ENCODE data around the gene ERGIC1.

DNA sequence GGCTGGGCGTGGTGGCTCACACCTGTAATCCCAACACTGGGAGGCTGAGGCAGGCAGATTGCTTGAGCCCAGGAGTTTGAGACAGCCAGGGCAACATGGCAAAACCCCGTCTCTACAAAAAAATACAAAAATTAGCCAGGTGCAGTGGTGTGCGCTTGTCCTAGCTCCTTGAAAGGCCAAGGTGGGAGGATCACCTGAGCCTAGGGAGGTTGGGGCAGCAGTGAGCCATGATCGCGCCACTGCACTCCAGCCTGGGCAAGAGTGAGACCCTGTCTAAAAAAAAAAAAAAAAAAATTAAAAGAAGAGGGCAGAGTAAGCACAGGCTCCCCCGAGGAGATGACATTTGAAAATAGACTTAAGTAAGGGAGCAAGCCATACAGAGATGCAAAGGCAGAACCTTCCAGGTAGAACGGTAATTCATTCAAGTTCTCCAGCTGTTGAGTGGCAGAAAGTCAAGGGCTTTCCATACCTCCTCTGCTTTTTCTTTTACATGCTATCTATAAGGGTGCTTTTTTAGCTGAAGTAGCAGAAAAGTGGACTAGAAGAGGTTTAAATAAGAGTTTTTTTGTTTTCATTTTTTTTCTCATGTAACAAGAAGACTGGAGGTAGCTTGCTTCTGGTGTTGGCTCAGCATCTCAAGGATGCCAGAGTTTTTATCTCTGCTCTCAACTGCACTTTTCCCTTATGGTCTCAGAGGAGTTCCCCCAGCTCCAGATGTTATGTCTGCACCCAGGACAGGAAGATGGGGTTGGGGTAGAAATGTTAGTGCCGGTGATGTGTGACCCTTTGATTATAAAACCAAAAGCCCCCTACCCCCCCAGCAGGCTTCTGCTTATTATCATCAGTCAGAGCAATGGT lies 40.8 kb downstream of the ERGIC1 start:
- TF ChIP-seq POLR2A (IDR thresholded peaks at IDR 0.05), result no peak
- TF ChIP-seq, protein P1, sequence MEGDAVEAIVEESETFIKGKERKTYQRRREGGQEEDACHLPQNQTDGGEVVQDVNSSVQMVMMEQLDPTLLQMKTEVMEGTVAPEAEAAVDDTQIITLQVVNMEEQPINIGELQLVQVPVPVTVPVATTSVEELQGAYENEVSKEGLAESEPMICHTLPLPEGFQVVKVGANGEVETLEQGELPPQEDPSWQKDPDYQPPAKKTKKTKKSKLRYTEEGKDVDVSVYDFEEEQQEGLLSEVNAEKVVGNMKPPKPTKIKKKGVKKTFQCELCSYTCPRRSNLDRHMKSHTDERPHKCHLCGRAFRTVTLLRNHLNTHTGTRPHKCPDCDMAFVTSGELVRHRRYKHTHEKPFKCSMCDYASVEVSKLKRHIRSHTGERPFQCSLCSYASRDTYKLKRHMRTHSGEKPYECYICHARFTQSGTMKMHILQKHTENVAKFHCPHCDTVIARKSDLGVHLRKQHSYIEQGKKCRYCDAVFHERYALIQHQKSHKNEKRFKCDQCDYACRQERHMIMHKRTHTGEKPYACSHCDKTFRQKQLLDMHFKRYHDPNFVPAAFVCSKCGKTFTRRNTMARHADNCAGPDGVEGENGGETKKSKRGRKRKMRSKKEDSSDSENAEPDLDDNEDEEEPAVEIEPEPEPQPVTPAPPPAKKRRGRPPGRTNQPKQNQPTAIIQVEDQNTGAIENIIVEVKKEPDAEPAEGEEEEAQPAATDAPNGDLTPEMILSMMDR (IDR thresholded peaks at IDR 0.05), result no peak

Measured in testis (tissue), 2 donors.